ENCODE data around the gene LYPD5. TPM values are rescaled to one million over a fixed set of nuclear protein-coding genes. Genes with fewer than 3 reads are reported as not detected.
"Not testable (repeated sequence)": the region's sequence is repeated elsewhere in the genome, so short reads cannot be mapped to it uniquely, and the experiment has no call there.

The LYPD5 gene
- total RNA-seq, 1 donor from 2014 or later: 1.4 TPM

DNA sequence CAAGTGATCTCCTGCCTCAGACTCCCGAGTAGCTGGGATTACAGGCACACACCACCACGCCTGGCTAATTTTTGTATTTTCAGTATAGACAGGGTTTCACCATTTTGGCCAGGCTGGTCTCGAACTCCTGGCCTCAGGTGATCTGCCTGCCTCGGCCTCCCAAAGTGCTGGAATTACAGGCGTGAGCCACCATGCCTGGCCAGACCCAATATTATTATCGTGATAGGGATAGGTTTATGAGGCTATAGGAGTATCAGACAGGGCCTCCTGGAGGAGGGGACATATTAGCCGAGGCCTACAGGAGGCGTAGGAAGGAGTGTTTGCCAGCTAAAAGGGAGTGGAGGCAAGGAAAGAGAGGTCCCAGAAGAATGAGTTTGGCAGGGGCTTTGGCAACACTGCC lies 37.6 kb downstream of the LYPD5 start:
- intact Hi-C loops (cut with DNase I): not testable (repeated sequence)
- ATAC-seq: peak; percentile 21

DNA sequence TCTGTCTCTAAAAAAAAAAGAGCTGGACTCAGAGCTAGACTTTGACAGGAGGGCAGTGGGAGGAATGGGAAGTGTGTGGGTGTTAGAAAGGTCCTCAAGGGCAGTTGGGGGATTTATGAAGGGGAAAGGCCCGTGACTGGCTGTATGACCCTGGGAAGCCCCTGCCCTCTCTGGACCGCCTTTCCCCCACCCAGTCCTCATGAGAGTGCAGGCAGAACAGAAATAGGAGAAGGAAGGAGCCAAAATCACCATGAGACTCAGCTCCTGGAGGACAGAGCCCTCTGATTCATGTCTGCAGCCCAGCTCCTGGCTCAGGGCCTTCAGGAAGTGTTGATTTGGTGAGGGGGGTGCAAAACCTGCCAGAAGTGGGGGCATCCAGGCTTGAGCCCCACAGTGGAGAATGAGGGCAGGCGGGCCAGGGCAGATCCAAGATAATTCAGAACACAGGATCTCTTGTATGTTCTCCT lies 38.7 kb downstream of the LYPD5 start:
- ATAC-seq (no peak), DNase-seq (ENCODE audit: low spot score) (no peak)
- intact Hi-C loops (cut with DNase I): no loop called here

More for the DNA sequence above, 37.6 kb downstream of the LYPD5 start:
- not testable (repeated sequence) for DNase-seq (ENCODE audit: low spot score)

DNA sequence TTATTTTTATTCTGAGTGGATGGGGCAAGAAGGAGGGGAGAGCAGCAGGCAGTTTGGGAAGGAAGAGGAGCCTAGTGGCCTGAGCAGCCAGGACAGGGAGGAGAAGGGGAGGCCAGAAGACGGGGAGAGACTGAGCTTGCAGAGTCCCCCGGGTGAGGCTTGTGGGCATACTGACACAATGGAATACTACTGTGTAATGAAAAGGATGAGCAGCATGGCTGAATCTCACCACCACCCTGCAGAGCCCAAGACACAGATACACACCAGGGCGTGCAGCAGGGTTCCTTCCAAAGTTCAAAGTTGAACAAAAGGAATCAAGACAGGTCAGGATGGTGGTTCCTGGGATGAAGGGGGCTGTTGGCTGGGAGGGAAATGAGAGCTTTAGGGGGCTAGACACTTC lies 39.4 kb downstream of the LYPD5 start:
- no peak for ATAC-seq
- no peak for DNase-seq (ENCODE audit: low spot score)
- intact Hi-C loops (cut with DNase I): no loop called here

DNA sequence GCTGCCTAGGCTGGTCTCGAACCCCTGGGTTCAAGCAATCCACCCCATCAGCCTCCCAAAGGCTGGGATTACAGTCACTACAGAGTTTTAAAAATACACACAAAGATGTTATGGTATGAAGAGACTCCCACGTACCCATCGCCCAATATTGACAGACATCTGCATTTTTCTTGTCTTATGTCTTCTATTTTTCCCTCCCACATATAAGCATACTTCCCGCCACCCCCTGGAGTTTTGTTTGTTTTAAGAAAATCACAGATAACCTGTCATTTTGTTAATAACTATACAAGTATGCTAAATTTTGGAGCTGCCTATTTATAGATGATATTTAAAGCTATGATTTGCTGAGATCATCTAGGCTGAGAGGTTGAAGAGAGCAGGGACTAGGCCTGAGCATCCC lies 41.3 kb downstream of the LYPD5 start:
- ATAC-seq (no peak), DNase-seq (ENCODE audit: low spot score) (no peak)
- intact Hi-C loops (cut with DNase I): no loop called here

DNA sequence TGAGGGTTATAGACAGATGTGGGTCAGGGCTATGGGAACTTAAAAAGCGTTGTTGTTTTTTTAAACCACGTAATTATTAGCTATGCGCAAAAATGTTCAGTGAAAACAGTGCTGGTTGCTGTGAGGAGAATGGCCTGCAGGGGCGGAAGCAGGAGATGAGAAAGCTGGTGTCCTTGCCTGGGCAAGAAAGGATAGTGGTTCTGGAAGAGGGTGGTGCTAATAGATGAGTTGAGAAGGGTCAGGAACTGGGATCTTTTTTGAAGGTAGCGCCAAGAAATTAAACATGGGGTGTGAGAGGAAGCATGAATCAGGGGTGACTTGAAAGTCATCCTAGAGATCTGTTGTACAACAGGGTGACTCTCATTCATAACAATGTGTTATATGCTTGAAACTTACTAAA lies 42.7 kb downstream of the LYPD5 start:
- intact Hi-C loops (cut with DNase I): no loop called here

DNA sequence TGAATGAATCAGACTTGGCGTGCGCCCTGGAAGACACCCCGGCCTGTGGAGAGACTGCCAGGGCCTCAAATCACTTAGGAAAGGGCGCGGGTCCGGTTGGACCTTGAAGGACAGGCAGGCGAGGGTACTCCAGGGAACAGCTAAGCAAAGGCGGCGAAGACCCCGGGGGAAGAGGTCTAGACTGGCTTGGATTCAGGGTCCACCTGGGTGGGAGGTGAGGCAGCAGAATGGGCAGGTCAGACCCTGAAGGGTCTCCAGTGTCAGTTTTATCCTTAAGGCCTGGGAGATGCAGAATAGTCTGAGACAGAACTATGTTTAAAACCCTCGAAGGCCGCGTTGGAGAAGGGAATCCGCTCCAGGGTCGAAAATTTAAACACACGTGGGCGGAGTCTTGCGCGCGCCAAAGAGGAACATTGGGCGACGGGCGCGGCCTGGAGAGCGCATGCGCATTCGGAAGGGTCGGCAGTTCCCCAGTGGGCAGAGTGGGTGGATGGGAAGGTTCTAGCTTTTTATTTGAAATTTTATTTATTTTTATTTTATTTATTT lies 46.9 kb downstream of the LYPD5 start:
- intact Hi-C loops (cut with DNase I): no loop called here
- peak; percentile 90 for DNase-seq (ENCODE audit: low spot score)
- ATAC-seq: peak; percentile 84

More for the DNA sequence above, 42.7 kb downstream of the LYPD5 start:
- ATAC-seq: no peak
- DNase-seq (ENCODE audit: low spot score): no peak

DNA sequence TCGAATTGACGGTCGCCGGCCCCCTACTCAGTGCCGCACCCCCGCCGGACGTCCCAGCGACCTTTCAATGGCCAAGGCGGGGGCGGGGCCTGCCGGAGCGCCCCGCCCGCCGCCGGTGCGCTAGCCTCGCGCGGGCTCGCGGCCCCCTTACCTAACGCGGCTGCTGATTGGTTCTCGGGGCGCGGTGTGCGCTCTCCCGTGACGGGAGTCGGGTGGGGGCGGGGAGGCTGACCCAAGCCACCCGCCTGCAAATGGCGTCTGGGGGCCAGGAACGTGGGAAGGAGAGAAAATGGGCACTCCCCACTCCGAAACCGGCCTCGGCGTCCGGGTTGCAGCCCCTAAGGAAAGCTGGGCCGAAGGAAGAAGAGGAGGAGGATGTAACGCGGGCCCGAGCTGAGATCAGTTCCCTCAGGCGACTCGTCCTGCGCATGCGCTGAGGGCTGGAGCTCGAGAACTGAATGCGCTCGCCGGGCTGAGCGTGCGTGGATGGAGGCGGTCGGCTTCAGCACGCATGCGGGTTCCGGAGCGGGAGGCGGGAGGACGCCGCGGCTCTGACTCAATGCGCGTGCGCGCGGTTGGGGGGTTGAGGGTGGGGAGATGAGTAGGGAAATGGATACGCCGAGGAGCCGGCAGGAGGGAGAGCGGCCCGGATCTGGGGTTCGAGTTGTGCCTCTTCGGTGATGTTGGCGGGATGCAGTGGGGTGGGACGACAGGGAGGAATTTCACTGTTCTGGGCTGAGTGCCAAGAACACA lies 47.6 kb downstream of the LYPD5 start, which contains the start of gene SMG9:
Gene SMG9, minus strand, starts transcription at position 460 of the 753 bp plus-strand sequence. CDS start 4,221 bp downstream, outside the sequence.
- peak; percentile 99 for DNase-seq (ENCODE audit: low spot score)
- intact Hi-C loops (cut with DNase I): no loop called here
- ATAC-seq: peak; percentile 99

DNA sequence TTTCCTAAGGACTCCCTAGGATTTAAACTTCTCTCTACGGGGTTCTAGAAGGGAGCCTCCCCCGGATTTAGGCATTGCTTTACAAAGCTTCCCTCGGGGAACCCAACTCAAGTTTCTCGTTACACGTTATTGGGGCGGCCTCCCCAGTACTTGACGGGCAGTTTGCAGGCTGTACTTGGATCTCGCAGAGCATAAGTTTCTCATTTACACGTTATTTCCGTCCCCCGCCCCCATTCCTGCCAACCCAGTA lies 48.1 kb downstream of the LYPD5 start:
- DNase-seq (ENCODE audit: low spot score) (no peak), ATAC-seq (no peak)
- intact Hi-C loops (cut with DNase I): no loop called here

DNA sequence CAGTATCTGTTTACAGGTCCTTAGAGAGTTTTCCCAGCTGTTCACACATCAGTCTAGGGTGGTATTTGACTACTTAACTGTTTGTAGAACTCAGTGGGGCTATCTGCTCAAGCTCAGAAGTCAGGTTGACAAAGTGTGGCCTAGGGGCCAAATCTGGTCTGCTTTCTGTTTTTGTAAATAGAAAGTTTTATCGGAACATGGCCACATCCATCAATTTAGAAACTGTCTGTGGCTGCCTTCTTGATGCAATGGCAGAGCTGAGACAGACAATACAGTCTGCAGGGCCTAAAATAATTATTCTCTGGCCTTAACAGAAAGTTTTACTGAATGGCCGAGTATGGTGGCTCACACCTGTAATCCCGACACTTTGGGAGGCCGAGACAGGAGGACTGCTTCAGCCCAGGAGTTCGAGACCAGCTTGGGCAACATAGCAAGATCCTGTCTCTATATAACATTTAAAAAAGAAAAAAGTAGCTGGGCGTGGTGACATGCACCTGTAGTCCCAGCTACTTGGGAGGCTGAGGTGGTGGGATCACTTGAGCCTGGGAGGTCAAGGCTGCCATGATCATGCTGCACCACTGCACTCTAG lies 49.9 kb downstream of the LYPD5 start:
- no peak for ATAC-seq
- no peak for DNase-seq (ENCODE audit: low spot score)
- intact Hi-C loops (cut with DNase I): no loop called here

DNA sequence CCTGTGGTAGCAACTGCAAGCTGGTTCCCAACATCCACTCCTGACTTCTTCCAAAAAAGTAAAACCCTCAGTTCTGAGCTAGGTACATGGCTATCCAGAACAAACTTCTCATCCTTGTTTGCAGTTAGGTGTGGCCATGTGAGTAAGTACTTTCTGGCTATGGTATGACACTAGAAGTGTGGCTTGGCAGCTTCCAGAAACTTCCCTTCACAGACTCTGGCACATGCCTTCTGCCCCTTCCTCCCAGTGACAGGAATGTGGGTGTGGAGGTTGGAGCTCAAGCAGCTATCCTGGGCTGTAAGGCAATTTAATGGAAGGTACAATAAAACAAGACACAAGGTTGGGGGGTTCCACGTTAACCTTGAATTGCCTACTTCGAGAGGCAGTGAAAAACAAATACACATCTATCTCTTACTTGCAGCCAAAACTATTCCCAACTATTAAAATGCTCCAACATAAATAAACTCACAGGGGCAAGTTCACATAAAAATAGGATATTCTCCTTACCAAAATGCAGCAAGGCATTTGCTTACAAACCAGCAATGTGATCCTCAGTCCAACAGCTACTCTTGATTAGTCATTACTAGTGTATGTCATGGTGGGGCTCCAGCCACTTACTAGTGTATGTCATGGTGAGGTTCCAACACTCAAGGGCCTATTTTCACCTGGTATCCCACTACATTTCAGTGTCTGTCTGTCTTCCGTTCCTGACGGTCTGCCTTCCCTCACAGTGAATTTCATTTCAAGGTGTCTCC lies 50.6 kb downstream of the LYPD5 start:
- intact Hi-C loops (cut with DNase I): no loop called here

DNA sequence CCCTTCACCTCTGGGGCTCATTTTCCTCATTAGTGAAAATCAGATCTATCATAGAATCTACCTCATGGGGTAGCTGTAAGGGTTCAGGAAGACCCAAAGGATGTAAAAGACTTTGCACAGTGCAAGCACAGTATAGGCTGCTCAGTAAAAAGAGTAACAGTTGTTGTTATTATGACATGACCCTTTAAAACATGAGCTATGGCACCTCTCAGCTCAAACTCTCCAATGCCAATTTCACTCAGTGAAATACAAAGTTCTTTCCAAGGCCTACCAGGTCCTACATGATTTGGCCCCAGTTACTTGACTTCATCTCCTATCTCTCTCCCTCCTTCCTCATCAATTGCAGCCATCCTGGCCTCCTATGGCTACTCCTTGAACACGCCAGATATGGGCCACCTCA lies 52.3 kb downstream of the LYPD5 start:
- intact Hi-C loops (cut with DNase I): loop anchor here (5.0 kb wide), 1 partner anchor 37 kb away; no protein-coding TSS in a partner anchor
- DNase-seq (ENCODE audit: low spot score) (no peak), ATAC-seq (no peak)

More for the DNA sequence above, 50.6 kb downstream of the LYPD5 start:
- no peak for DNase-seq (ENCODE audit: low spot score)
- no peak for ATAC-seq

DNA sequence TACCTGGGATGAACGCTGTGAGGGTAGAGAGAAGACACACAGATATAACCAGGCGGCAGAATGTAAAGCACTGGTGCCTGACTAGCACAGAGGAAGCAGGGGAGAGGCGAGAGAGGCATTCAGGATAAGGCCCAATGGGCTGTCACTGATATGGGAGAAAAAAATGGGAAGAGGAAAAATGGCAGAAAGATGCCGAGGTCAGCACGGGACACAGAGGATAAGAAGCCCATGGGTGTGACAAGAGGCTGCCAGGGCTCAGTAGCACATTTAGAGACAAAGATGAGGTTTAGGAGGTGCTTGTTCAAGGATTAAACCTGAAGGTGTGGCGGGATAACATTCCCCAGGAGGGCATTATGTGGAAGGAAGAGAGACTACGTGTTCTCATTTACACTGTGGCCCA lies 53.1 kb downstream of the LYPD5 start:
- intact Hi-C loops (cut with DNase I): loop anchor here (5.0 kb wide), 1 partner anchor 38 kb away; no protein-coding TSS in a partner anchor
- no peak for DNase-seq (ENCODE audit: low spot score)
- ATAC-seq: no peak

DNA sequence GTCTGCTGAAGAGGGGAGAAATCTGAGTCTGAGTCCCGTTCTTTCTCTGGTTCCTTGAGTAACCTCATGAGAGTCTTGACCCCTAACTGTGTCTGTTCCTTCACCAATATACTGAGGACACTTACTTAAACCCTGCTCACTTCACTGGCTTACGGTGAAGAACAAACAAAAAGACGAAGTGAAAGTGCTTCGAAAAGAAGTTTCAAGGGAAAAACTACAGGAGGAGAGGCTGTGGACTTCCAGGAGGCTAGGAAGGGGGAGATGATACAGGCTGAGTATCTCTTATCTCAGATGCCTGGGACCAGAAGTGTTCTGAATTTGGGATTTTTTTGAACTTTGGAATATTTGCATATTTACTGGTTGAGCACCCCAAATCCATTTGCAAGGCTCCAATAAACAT lies 53.6 kb downstream of the LYPD5 start:
- no peak for DNase-seq (ENCODE audit: low spot score)
- no peak for ATAC-seq
- intact Hi-C loops (cut with DNase I): loop anchor here (5.0 kb wide), 1 partner anchor 39 kb away; no protein-coding TSS in a partner anchor

DNA sequence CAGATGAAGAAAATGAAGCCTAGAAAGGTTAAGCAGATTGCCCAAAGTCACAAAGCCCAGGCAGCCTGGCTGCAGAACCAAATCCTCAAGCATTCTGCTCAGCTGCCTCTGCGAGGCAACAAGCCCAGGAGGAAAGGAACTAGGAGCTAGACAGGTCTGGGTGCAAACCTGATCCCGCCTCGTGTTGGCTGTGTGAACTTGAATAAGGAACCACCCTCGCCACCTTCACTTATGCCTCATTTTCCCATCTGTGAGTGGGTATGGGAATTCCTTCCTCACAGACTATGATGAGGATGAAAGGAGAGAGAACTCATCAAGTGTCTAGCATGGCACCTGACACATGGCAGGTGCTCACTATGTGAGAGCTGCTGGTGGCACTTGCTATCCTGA lies 54.0 kb downstream of the LYPD5 start:
- DNase-seq (ENCODE audit: low spot score) (no peak), ATAC-seq (no peak)
- intact Hi-C loops (cut with DNase I): loop anchor here (5.0 kb wide), 1 partner anchor 39 kb away; no protein-coding TSS in a partner anchor

DNA sequence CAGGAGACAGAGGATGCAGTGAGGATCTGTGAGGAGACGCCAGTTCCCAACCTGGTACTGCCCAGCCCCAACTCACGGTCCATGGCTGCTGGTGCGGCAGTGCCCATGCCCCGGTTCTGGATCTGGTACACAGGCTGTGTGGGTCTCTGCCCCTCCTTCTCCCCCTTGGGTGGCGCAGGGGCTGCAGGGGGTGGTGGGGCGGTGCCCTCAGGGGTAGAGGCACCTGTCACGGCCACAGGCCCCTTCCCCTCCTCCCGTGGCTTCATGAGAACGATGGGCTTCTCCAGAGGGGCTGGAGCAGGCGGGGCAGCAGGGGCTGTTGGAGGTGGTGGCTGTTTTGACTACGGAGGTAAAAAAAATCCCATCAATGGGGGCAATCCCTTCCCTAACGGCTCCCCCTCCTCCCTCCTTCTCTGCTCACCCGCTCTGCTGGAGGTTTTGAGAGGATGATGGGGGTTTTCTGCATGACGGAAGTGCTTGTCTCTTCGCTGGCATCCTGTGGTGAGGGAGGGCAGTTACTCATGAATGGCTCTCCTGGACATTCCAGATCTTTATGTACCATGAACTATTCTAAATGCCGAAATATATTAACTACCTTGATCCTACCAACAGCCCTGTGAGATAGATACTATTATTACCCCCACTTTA lies 54.6 kb downstream of the LYPD5 start:
- no peak for ATAC-seq
- DNase-seq (ENCODE audit: low spot score): no peak
- intact Hi-C loops (cut with DNase I): loop anchor here (5.0 kb wide), 1 partner anchor 40 kb away; no protein-coding TSS in a partner anchor

Data from sciatic nerve (tissue), 2 donors.